Activated T-helper 17 cell treated with anti-CD3 and anti-CD28 coated beads, Interleukin-2, amount 50 U/mL, for 72 hours (primary cell): Measurements from ENCODE around the gene WIPF2. TPM values are rescaled to one million over a fixed set of nuclear protein-coding genes. Genes with fewer than 3 reads are reported as not detected.

Experiments used
- ATAC-seq: fragments of 150-1000 bp; cut with Tn5 transposase; replicated peaks from 2 replicates; pipeline ENCODE4 v1.10.0; 2021; ENCODE audit warnings: mild to moderate bottlenecking, moderate library complexity
- H3K27ac Mint-ChIP-seq: one replicate; pipeline ENCODE4 v1.8.0; 2022; ENCODE audit warnings: mixed read lengths
- H3K27me3 Mint-ChIP-seq: one replicate; pipeline ENCODE4 v1.8.0; 2022; ENCODE audit warnings: mixed read lengths
- H3K36me3 Mint-ChIP-seq: one replicate; pipeline ENCODE4 v1.8.0; 2022; ENCODE audit warnings: low read depth, mild to moderate bottlenecking, mixed read lengths
- H3K4me1 Mint-ChIP-seq: one replicate; pipeline ENCODE4 v1.8.0; 2022; ENCODE audit warnings: mixed read lengths
- H3K4me3 Mint-ChIP-seq: one replicate; pipeline ENCODE4 v1.8.0; 2022; ENCODE audit warnings: mild to moderate bottlenecking, mixed read lengths
- H3K9me3 Mint-ChIP-seq: one replicate; pipeline ENCODE4 v1.8.0; 2022; ENCODE audit warnings: mixed read lengths
- total RNA-seq, 2 donors: library from RNA; stranded (reverse); gene quantifications; one replicate each; pipeline ENCODE4 v1.2.3, GENCODE V29; 2022

The WIPF2 gene
- total RNA-seq, 2 donors from 2014 or later: 25.1 to 38.0 TPM

GRCh38 chr17:40306395-40306794 lies 87.3 kb downstream of the WIPF2 start:
- no peak overlapping the region for H3K27ac Mint-ChIP-seq
- H3K9me3 Mint-ChIP-seq: no peaks in the 10 kb centered on the region
- ATAC-seq: no peak
- H3K4me3 Mint-ChIP-seq: no peak overlapping the region
- peaks cover 29% of the 10 kb centered on the region for H3K36me3 Mint-ChIP-seq
- no peaks in the 10 kb centered on the region for H3K27me3 Mint-ChIP-seq
- peaks cover 29% of the 10 kb centered on the region for H3K4me1 Mint-ChIP-seq

- ATAC-seq: peak; percentile 53
- no peaks in the 10 kb centered on the region for H3K27me3 Mint-ChIP-seq
- peaks cover 36% of the 10 kb centered on the region for H3K4me1 Mint-ChIP-seq
Observed at GRCh38 chr17:40307001-40307730, 88.1 kb downstream of the WIPF2 start.

GRCh38 chr17:40307740-40308239 lies 88.7 kb downstream of the WIPF2 start:
- ATAC-seq: no peak
- Mint-ChIP-seq H3K27ac (no peak overlapping the region), H3K4me1 (peaks cover 39% of the 10 kb centered on the region), H3K36me3 (peaks cover 16% of the 10 kb centered on the region), H3K4me3 (no peak overlapping the region), H3K9me3 (no peaks in the 10 kb centered on the region), H3K27me3 (no peaks in the 10 kb centered on the region)

More at GRCh38 chr17:40307001-40307730, 88.1 kb downstream of the WIPF2 start:
- H3K4me3 Mint-ChIP-seq: no peak overlapping the region
- H3K27ac Mint-ChIP-seq: no peak overlapping the region
- H3K9me3 Mint-ChIP-seq: no peaks in the 10 kb centered on the region
- peaks cover 22% of the 10 kb centered on the region for H3K36me3 Mint-ChIP-seq

GRCh38 chr17:40309031-40309948 lies 90.2 kb downstream of the WIPF2 start, which contains the start of gene RARA:
RARA (plus strand) TSS chr17:40309180; CDS start chr17:40331219, 22,039 bp downstream.
- Mint-ChIP-seq H3K36me3 (peaks cover under 1% of the 10 kb centered on the region), H3K4me3 (no peak within 1 kb of the TSS), H3K4me1 (peaks cover 33% of the 10 kb centered on the region), H3K27me3 (no peaks in the 10 kb centered on the region), H3K27ac (peak within 1 kb of the TSS; percentile 3), H3K9me3 (no peaks in the 10 kb centered on the region)
- ATAC-seq: no peak

- peaks cover 38% of the 10 kb centered on the region for H3K4me1 Mint-ChIP-seq
Observed at GRCh38 chr17:40309949-40310510, 90.9 kb downstream of the WIPF2 start.

GRCh38 chr17:40310882-40311391 lies 91.8 kb downstream of the WIPF2 start:
- no peaks in the 10 kb centered on the region for H3K36me3 Mint-ChIP-seq
- H3K27me3 Mint-ChIP-seq: no peaks in the 10 kb centered on the region
- H3K9me3 Mint-ChIP-seq: no peaks in the 10 kb centered on the region
- peaks cover 44% of the 10 kb centered on the region for H3K4me1 Mint-ChIP-seq
- H3K4me3 Mint-ChIP-seq: peak overlapping the region; percentile 67
- peak overlapping the region; percentile 88 for H3K27ac Mint-ChIP-seq
- ATAC-seq: no peak

More at GRCh38 chr17:40309949-40310510, 90.9 kb downstream of the WIPF2 start:
- Mint-ChIP-seq H3K27me3 (no peaks in the 10 kb centered on the region), H3K4me3 (no peak overlapping the region), H3K36me3 (no peaks in the 10 kb centered on the region), H3K9me3 (no peaks in the 10 kb centered on the region), H3K27ac (peak overlapping the region; percentile 3)
- no peak for ATAC-seq

- H3K4me1 Mint-ChIP-seq: peaks cover 50% of the 10 kb centered on the region
- ATAC-seq: no peak
- H3K36me3 Mint-ChIP-seq: no peaks in the 10 kb centered on the region
- H3K9me3 Mint-ChIP-seq: no peaks in the 10 kb centered on the region
- H3K27ac Mint-ChIP-seq: peak overlapping the region; percentile 88
- no peaks in the 10 kb centered on the region for H3K27me3 Mint-ChIP-seq
- peak overlapping the region; percentile 67 for H3K4me3 Mint-ChIP-seq
Observed at GRCh38 chr17:40311575-40311974, 92.5 kb downstream of the WIPF2 start.

- Mint-ChIP-seq H3K27ac (peak overlapping the region; percentile 88), H3K9me3 (no peaks in the 10 kb centered on the region), H3K27me3 (no peaks in the 10 kb centered on the region), H3K4me1 (peaks cover 50% of the 10 kb centered on the region), H3K4me3 (peak overlapping the region; percentile 67), H3K36me3 (no peaks in the 10 kb centered on the region)
- ATAC-seq: no peak
Observed at GRCh38 chr17:40312131-40312731, 93.1 kb downstream of the WIPF2 start.

- Mint-ChIP-seq H3K4me3 (peak overlapping the region; percentile 67), H3K27ac (peak overlapping the region; percentile 88), H3K9me3 (no peaks in the 10 kb centered on the region), H3K36me3 (no peaks in the 10 kb centered on the region), H3K4me1 (peaks cover 54% of the 10 kb centered on the region), H3K27me3 (no peaks in the 10 kb centered on the region)
- ATAC-seq: no peak
Observed at GRCh38 chr17:40312893-40313667, 94.0 kb downstream of the WIPF2 start.

GRCh38 chr17:40313668-40314583 lies 94.8 kb downstream of the WIPF2 start:
- Mint-ChIP-seq H3K27ac (peak overlapping the region; percentile 78), H3K36me3 (peaks cover 7% of the 10 kb centered on the region), H3K27me3 (no peaks in the 10 kb centered on the region), H3K4me3 (peak overlapping the region; percentile 67), H3K9me3 (no peaks in the 10 kb centered on the region), H3K4me1 (peaks cover 54% of the 10 kb centered on the region)
- ATAC-seq: no peak

- Mint-ChIP-seq H3K4me3 (peak overlapping the region; percentile 65), H3K4me1 (peaks cover 55% of the 10 kb centered on the region), H3K27ac (peak overlapping the region; percentile 78), H3K27me3 (no peaks in the 10 kb centered on the region), H3K9me3 (no peaks in the 10 kb centered on the region), H3K36me3 (peaks cover 13% of the 10 kb centered on the region)
- ATAC-seq: peak; percentile 57
Observed at GRCh38 chr17:40314584-40314956, 95.5 kb downstream of the WIPF2 start.

GRCh38 chr17:40315206-40315605 lies 96.1 kb downstream of the WIPF2 start:
- Mint-ChIP-seq H3K4me1 (peaks cover 58% of the 10 kb centered on the region), H3K36me3 (peaks cover 20% of the 10 kb centered on the region), H3K27me3 (no peaks in the 10 kb centered on the region), H3K4me3 (peak overlapping the region; percentile 65), H3K27ac (peak overlapping the region; percentile 78), H3K9me3 (no peaks in the 10 kb centered on the region)
- no peak for ATAC-seq
